Activated naive CD4-positive, alpha-beta T cell treated with Interleukin-2 at 50 U/mL for 16 hours (primary cell): Measurements from ENCODE around the gene SELENOP.
"Not testable (repeated sequence)": the region's sequence is repeated elsewhere in the genome, so short reads cannot be mapped to it uniquely, and the experiment has no call there.

Experiments used
- DNase-seq: peaks from one replicate; pipeline ENCODE4 v3.0.0-alpha.2; 2020

SELENOP gene

DNA sequence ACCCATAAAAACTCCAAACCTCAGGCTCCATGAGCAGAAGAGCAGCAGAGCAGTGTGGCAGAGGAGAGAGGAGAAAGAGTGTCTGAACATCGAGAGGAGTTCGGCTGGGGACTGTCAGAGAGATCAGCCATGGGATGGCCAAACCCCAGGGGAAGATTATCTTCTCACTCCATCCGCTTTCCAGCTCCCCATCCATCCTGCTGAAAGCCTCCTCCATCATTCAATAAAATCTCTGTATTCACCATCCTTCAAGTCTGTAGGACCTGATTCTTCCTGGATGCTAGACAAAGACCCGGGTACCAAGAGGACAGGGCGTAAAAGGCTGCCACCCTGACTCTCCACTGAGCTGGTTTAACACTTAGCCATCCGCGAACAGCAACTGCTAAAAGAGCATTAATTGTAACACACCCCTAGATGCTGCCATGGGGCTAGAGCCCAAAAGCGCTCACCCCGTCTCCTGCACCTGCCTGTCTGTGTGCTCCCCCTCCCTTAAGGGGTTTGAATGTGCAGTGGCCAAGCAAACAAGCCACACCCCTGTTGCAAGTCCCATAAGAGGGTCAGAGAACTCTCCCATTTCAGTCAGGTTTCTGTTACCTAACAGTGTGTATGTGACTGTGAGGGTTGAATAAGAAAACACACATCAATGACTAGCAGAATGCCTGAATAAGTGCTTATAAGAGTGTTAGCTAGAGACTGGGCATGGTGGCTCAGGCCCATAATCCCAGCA is 13.9 kb upstream of the SELENOP start:
- no peak for DNase-seq

DNA sequence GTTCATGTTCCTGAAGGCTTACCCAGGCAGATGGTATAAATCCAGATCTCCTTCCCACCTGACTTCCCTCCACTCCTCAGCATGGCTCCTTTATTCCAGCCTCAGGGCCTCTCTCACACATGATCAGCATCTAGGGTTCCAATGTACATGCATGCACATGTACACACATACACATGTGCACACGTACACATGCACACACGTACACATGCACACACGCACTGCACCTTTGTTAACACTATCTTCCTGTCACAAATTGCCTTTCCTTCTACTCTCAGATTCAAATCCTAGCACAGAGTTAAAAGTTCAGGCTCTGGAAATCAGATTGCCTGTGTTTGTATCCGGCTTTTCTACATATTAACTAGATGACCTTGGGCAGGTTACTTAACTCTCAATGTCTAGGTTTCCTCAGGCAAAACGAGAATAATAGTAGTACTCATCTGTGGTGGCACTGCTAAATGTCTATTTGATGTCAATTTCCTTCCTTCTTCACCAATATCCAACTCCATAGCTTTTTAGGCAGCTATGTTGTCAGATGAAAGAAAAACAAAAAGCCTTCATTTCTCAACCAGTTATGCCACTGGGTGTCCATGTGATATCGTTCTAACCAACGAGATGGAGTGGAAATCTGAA is 12.8 kb upstream of the SELENOP start:
- no peak for DNase-seq

DNA sequence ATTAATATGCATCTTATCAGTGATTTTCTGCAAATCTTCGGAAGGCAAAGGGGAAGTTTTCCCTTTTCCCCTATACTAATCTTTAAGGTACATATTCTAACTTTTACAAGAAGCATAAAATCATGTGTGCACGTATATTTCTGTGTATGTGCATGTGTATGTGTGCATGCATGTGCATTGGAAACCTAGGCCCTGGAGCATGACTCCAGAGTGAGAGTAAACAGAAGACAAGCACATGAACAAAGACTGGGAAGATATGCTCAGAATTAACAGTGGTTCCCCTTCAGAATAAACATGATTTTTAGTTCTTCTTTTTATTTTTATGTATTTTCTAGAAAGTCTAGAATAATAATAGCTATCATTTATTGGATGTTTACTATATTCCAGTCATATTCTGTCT is 10.9 kb upstream of the SELENOP start:
- DNase-seq: no peak

DNA sequence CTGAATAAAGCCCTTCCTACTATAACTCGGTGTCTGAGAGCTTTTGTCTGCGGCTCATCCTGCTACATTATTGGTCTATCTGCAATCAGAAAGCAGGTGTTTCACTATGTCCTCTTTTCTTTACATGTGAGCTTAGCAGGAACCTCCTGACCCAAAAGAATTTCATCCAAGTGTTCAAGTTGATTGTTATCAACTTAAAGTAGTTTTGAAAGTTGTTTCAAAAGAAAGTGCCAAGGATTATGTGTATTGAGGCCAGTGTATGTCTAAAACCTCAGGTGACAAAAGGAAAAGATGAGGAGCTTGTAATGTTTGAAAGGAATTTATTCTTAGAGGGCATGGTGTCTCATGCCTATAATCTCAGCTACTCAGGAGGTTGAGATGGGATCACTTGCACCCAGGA is 8.1 kb upstream of the SELENOP start:
- no peak for DNase-seq

DNA sequence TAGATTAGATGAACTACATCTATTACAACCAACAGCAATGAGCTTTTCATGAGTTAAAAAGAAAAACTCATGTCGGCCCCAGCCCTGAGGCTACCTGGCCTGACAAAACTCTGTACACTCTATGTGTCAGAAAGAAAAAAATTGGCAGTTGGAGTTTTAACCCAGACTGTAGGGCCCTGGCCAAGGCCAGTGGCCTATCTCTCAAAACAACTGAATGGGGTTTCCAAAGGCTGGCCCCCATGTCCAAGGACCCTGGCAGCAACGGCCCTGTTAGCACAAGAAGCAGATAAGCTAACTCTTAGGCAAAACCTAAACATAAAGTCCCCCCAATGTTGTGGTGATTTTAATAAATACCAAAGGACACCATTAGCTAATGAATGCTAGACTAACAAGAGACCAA is 4.9 kb upstream of the SELENOP start:
- not testable (repeated sequence) for DNase-seq

DNA sequence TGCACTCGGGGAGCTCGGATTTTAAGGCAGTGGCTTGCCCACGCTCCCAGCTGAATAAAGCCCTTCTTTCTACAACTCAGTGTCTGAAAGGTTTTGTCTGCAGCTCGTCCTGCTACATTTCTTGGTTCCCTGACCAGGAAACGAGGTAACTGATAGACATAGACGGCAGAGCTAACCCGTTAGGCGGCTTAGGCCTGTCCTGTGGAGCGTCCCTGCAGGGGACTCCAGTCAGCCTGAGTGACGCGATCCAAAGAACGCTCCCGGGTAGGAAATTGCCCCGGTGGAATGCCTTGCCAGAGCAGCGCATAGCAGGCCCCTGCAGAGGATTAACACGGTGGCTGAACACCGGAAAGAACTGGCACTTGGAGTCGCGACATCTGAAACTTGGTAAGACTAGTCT is 1.8 kb upstream of the SELENOP start:
- DNase-seq: no peak

DNA sequence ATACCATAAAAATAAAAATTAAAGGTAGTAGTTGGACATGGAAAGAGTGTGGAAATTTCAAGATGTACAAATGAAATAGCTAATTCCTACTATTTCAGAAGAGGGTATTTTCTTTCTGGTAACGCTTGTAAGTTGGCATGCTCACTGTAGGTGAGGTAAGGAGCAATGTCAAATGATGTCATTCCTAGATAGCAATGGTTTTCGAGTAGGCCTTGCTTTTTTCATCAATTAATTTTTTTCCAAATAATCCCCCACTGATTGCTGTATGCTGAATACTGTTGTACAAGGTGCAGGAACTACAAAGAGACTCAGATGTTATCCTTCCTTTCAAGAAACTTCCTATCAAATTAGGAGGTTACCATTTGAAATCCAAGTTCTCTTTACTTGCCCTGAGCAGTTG is 928 bp upstream of the SELENOP start:
- no peak for DNase-seq

DNA sequence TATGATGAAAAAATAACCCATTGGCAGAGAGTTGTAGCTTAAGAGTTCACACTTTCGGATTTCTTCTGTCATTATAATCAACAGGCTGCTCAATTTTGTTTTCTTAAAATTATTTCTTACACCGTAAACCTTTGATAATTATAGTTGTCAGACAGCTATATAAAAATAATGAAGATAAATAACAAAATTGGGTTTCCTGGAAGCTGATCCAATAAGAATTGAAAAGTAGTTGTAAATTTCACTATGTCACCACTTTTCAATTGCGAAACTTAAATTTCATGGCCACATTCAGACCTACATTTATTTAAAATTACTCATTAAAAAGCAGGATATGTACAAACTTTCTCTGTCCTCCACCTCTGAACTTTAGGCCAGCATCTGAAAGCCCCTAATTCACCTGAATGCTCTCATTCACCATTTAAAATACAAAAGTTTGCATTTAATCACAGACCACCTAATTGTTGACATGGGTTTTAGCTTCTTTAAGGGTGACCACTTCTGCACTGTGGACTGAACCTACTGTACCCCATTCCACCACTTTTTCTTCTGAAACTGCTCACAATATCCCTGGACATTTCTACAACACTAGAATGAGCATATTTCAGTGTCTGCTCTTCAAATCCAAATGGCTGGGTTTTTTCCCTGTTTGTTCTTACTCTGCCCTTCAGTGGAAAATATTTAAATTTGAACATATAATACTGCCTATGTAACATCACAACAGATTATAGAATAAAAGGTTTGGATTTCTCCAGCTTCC is 680 bp downstream of the SELENOP start:
- no peak for DNase-seq

DNA sequence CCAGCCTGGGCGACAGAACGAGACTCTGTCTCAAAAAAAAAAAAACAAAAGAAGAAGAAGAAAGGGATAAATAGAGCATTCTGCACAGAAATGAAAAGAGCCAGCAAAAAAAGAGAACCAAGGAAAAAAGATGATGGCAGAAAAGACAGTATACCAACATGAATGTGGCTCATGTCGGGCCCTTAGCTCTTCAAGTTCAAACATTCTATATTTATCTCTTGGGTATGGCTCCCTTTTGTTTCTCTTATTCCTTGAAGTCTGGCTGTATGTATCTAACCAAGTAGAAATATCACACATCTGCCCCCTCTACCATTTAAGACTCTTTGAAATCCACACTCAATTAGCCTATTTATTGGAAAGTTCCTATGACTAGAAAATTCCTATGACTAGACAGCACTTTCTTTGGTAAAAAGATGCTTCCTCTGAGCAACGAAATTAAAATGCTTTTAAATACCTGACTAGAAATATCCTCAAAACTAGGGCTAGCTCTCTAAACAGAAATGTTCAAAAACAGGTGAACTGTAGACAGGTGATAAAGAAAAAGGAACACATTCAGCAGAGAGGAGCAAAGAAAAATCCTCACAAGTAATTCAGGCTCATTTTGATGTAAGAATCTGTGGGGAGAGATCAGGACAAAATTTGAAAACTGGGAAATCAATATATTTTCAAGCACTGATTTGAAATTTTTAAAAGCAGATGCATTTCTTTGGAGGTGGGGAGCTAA is 2.6 kb downstream of the SELENOP start:
- no peak for DNase-seq

DNA sequence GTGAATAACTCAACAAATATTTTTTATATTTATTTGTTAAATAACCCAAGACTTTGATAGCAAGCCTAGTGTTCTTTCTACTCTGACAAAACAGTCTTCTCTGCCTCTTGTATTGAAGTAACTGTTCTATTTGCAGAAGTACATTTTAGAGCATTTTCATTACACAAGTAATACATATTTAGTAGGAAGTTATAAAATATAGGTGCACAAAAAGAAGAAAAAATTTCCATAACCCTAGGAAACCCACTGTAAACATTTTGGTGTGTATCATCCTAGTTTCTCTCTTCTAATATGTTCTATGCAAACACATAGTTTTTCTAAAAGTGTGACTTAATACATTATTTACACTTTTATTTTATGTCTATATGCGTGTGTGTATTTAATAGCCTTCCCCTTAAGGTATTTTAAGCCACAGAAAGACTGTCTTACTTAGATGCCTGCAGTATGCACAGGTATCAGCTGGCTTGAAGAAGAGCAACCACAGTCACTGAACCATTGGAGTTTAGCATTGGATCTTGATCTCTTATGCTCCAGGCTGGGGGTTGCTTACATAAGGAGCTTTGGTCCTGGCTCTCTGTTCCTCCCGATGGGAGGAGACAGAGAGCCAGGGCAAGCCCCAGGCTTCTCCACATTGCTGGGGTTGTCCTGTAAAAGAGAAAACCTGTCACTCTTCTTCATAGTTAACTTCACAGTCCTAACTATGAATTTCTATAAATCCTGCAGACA is 3.8 kb downstream of the SELENOP start:
- no peak for DNase-seq

DNA sequence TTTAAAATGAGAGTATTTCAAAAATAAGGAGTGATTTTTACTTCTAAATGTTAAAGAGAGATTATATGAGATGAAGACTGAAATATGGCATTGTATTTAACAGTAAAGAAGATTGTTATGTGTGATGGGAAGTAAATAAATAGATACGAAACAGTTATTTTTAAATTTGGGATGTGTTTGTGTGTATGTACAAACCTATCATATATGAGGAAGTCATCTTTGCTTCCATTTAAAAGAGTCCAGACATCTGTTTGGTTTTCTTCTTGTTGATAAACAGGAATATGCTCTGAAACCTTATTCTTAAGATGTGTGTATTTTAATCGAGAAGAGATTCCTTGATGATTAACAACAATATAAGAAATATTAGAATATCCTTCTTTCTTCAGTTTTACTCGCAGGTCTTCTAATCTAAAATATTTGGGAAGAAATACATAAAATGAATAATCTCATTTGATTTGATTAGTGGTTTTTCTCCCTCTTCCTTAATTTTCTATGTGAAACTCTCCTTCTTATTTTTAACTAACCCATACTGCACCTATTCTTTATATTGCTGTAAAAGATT is 4.9 kb downstream of the SELENOP start:
- no peak for DNase-seq

DNA sequence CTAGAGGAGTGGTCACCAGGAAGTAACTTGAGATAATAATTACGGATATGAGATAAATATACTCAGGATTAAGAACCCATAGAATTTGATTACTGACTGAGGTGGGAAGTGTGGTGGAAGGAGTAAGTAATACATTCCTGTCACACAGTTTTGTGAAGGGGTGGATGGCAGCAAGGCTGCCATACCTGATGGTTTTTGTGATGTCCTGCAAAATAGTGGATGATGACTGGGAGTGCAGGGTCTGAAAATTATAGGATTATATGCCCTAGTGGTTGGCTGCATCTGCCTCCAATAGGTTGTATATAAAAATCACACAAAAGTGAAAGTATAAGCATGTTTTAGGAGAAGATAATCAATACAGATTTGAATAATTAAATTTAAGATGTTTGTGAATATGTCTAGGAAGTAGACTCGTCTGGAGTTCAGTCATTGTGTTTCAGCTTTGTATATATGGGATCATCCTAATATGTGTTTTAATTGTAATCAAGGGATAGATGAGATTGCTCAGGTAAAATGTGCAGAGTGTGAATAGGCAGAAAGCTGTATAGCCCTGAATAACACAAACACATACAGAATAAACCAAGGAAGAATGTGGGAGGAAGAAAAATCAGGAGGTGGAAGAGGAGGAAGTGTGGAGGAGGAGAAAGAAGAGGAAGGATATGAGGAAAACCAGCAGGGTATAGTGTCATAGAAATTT is 5.5 kb downstream of the SELENOP start:
- no peak for DNase-seq

DNA sequence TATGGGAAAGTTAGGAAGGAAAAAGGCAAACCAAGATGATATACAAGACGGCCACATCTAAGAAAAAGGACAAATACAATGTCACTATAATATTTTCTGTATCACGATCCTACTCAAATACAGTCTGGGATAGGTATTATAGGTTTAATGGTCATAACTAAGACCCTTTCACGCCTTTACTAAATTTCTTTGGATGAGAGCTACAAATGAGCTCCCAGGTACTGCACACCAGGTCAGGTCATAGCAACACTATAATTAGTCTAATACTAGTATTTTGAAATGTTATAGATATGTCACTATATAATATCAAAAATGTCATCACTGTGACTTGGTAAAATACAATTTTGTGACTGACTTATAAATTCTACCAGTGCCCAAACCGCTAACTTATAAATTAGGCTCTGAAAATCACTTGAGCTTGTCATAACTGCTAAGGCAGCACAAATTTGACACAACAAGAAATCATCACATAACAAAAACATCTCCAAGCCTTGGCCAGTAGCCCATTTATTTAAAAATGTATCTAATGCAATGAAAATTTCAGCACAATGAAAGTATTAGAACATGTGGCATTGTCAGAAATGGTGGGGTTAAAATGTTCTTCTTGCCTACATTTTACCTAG is 6.9 kb downstream of the SELENOP start:
- DNase-seq: no peak

DNA sequence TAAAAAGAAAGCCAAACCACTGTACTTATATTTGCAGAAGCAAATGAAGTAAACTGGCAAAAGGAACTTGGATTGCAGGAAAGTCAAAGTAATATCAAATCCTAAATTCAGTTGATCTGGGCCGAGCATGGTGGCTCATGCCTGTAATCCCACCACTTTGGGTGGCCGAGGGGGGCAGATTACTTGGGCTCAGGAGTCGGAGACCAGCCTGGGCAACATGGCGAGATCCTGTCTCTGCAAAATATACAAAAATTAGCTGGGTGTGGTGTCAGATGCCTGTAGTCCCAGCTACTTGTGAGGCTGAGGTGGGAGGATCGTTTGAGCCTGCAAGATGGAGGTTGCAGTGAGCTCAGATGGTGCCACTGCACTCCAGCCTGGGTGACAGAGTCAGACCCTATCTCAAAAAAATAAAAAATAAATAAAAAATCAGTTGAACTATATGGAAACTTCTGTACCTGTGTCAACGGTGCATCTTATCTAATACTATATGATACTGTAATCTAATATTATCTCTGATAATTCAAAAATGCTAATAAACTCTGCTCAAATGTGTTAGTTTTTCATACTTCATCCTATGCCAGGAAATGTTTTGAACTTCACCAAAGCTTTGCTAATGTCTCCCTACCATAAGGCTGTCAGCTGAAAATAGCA is 10.1 kb downstream of the SELENOP start:
- no peak for DNase-seq

DNA sequence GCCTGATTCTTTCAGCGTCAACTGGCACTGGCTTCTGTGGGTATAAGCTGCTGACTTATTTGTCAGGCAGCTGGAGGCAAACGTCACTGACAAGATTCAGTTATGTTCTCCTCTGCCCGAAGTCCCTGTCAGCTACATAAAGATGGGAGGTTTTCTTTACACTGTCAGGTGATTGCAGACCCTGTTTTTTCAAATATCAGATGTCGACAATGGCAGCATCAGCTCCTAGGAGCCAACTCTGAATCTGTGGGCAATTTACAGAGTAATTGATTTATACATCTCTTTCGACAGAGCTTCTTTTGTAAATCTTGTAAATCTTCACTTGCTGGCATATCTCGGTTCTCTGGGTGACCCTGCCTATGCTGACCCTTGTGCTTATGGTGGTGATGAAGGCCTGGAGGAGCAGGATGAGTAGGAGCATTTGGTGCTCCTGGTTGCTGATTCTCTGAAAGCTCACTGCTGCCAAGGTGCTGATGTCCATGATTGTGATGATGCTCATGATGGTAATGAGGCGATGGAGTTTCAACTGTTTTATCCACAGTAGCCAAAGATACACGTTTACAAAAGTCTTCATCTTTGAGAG is 10.9 kb downstream of the SELENOP start:
- DNase-seq: no peak

DNA sequence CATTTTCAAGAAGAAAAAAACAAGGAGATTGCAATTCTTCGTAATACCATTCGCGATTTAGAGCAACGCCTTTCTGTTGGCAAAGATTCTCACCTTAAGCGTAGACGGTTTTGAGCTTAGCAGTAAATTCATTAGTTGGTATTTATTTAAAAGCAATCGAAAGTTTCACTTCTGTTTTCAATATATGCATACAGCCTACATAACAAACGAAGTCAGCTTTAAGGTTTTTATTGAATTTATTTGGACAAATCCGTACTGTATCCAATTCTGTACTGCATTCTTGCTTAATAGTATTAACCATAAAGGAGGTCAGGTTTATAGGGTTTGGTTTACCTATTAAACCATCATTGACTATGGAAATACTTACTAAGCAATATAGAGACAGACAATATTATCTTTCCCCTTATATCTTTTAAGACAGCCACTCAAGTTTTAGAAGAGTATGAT is 12.0 kb downstream of the SELENOP start:
- no peak for DNase-seq

DNA sequence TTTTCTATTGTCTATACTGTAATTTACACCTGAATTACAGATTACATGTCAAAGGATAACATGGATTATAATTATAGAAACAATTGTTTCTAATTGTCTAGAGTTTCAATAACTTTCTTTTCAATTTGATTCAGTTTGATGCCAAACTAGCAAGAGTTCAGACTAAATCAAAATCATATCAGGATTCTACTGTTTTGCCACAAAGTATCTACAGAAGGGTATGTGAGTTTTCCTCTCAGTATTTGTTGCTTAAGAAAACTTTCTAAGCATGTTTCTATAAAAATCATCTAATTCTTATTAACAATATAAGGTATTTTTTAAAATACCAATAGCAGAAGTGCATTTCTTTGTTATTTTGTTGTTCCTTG is 12.5 kb downstream of the SELENOP start:
- DNase-seq: no peak

DNA sequence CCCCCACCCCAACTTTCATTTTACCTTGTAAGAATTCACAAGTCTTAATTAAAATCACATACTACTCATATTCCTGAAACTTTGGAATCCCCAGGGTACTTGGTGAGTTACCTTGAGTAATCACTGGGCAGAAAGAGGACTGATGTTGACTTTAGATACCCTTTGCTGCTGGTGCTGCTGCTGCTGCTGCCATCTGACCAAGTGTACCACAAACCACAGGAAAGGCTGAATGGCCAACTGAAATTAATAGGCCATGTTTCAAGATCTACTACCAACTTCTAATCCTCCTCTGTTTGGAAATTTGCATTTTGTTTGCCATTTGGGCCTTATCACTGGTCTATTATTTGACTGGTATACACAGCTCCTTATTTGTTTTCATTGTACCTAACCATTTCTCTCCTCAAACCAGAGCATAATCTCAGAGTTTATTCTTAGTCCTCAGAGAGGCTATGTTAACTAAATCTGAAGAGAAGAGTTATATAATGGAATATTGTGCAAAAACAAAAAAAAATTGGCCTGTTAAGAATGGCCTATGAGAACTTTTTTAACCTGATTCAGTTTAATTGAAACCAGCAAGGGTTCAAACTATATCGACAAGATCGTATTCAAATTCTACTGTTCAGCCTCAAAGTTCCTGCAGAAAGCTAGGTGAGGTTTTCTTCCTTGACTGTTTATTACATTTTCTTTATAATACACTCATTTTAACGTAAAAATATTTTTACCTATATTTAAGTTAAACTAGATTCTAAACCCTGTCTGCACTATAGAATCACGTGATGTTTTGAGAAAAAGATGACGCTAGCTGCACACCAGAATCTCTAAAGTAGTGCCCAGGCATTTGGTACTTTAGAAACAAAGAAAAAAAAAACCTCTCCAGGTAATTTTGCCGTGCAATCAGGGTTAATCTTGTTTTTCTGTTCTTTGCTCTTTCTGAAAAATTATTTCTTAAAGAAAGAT is 13.1 kb downstream of the SELENOP start:
- no peak for DNase-seq

DNA sequence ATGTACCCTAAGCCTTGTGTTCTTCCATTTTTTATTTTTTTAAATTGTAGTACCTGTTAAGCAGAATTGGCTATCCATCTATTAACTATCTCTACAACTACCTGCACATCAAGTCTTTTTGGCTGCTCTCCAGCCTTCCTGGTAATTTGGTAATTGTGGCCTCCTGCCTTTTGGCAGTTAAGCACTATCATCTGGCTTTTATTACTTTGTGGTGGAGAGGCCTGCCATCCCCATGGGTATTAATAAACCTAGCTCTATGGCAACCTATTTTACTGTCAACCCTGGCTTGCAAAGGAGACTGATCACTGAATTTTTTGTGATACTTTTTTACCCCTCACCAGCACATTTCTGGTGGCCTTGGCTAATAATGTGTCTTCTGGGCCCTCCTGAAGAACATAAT is 20.5 kb downstream of the SELENOP start:
- DNase-seq: no peak
